GM12872 (cell line): ENCODE data around the gene PLCL1.

Experiments
- CTCF ChIP-seq: IDR thresholded peaks from 3 replicates; pipeline ENCODE4 v1.5.1; 2011; ENCODE audit warnings: low read depth, mild to moderate bottlenecking, low read length, moderate library complexity; ENCODE audit not compliant: insufficient read depth

Gene PLCL1

GRCh38 chr2:197908156-197908555, 103.8 kb downstream of the PLCL1 start:
- no peak for TF ChIP-seq CTCF

GRCh38 chr2:197908990-197909776, 104.8 kb downstream of the PLCL1 start:
- TF ChIP-seq CTCF = no peak

GRCh38 chr2:197911667-197912066, 107.3 kb downstream of the PLCL1 start:
- TF ChIP-seq CTCF = no peak

GRCh38 chr2:197913084-197913483, 108.7 kb downstream of the PLCL1 start:
- TF ChIP-seq CTCF = no peak

- no peak for TF ChIP-seq CTCF
Observed at GRCh38 chr2:197914778-197915177, 110.4 kb downstream of the PLCL1 start.

GRCh38 chr2:197915548-197916265, 111.3 kb downstream of the PLCL1 start:
- TF ChIP-seq CTCF = no peak

GRCh38 chr2:197919487-197919886, 115.1 kb downstream of the PLCL1 start:
- TF ChIP-seq CTCF = no peak
